COLO829 (cell line): Measurements from ENCODE around the gene URB2.
"Not testable (repeated sequence)": the region's sequence is repeated elsewhere in the genome, so short reads cannot be mapped to it uniquely, and the experiment has no call there.

Experiments used
- DNase-seq: peaks from one replicate; pipeline ENCODE4 v3.0.0; 2012; ENCODE audit warnings: low spot score

The URB2 gene

GRCh38 chr1:229614701-229615100 is 11.3 kb upstream of the URB2 start:
- DNase-seq: no peak

- DNase-seq: no peak
Measured at GRCh38 chr1:229617351-229618100, 8.5 kb upstream of the URB2 start.

GRCh38 chr1:229619002-229619401 is 7.0 kb upstream of the URB2 start:
- DNase-seq: no peak

- no peak for DNase-seq
Measured at GRCh38 chr1:229619614-229620013, 6.4 kb upstream of the URB2 start.

GRCh38 chr1:229620876-229621275 is 5.2 kb upstream of the URB2 start:
- DNase-seq: no peak

GRCh38 chr1:229621663-229622062 is 4.4 kb upstream of the URB2 start:
- DNase-seq: no peak

DNA sequence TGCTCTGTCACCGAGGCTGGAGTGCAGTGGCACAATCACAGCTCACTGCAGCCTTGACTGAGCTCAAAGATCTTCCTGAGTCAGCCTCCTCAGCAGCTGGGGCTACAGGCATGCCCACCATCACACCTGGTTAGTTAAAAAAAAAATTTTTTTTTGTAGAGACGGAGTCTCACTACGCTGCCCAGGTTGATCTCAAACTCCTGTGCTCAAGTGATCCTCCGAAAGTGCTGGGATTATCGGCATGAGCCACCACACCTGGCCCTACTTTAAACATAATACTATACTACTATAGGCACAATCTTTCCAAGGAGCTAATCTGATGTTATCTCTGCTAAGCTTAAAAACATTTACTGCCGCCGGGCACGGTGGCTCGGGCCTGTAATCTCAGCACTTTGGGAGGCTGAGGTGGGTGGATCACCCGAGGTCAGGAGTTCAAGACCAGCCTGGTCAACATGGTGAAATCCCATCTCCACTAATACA is 3.4 kb upstream of the URB2 start:
- not testable (repeated sequence) for DNase-seq

DNA sequence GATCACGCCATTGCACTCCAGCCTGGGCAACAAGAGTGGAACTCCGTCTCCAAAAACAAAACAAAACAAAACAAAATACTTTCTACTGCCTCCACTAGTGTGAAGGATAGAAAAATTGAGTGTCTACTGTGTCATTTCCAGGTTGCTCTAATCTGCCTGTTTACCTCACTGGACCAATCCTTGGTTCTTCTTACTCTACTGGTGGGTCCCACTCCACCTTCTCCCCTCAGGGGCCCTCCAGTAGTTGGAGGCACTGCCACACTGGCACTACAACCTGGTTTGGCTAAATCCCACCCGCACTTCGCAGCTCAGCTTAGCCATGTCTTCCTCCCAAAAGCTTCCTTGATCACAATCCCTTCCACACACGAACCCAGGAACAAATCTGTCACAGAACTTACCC is 2.8 kb upstream of the URB2 start:
- no peak for DNase-seq

- DNase-seq: no peak
Measured at GRCh38 chr1:229623838-229624237, 2.2 kb upstream of the URB2 start.

- DNase-seq: no peak
Measured at GRCh38 chr1:229624521-229625070, 1.5 kb upstream of the URB2 start.

- peak; percentile 63 for DNase-seq
Measured at GRCh38 chr1:229625071-229625914, 754 bp upstream of the URB2 start.

DNA sequence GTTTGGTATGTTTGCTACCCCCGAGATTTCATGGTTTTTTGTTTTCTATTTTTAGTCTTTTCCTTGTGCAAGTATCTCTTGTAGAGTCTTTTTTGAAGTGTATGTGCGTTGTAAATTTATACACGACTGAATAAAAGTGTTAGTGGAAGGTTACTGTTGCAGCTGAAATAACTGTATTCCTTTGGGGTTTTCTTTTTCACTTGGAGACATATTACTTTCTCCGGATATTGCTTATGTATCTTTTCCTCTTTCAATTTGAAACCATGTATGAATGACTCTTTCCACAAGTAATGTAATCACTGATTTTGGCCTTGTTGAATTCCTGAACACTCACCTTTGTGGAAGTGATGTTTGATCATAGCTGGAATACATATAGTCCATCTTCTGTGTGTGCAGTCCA is 956 bp downstream of the URB2 start:
- no peak for DNase-seq

DNA sequence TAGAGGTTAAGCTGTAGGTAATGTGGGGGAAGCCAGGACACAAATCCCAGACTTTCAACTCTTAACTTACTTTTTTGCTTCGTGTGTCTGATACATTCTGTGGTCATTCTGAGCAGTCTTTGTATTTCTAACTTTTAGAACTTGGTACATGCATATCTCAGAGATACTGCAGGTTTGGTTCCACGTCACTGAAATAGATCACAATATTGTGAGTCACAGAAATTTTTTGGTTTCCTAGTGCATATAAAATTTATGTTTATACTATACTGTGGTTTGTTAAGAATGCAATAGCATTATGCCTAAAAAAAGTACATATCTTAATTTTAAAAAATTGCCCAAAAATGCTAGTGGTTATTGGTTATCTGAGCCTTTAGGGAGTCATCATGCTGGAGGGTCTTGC is 3.2 kb downstream of the URB2 start:
- DNase-seq: no peak

DNA sequence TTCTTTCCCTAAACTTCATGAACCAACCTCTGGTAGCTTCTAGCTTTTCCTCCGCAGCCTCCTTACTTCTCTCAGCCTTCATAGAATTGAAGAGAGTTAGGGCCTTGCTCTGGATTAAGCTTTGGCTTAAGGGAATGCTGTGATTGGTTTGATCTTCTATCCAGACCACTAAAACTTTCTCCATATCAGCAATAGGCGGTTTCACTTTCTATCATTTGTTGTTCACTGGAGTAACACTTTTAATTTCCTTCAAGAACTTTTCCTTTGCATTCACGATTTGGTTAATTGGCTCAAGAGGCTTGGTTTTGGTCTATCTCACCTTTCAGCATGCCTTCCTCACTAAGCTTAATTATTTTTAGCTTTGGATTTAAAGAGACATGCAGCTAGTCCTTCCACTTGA is 5.1 kb downstream of the URB2 start:
- no peak for DNase-seq

DNA sequence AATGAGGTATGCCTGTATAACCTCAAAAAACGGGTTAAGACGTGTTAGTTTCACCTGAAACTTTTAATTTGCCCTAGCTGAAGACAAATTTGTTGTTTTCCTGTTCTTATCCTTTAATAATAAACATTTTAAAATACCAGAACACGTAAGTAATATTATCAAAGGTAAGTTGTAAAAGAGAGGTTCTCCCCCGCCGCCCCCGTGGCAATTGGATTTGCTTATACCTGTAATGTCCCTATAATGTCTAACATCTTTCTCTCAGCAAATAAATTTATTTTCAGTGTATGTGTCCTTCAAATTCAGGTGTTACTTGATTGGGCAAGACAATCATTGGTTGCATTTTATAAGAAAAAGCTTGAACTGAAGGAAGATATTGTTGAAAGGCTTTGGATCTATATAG is 5.9 kb downstream of the URB2 start:
- DNase-seq: no peak

- DNase-seq: no peak
Measured at GRCh38 chr1:229636042-229636441, 10.0 kb downstream of the URB2 start.

- DNase-seq: no peak
Measured at GRCh38 chr1:229637746-229638145, 11.7 kb downstream of the URB2 start.

DNA sequence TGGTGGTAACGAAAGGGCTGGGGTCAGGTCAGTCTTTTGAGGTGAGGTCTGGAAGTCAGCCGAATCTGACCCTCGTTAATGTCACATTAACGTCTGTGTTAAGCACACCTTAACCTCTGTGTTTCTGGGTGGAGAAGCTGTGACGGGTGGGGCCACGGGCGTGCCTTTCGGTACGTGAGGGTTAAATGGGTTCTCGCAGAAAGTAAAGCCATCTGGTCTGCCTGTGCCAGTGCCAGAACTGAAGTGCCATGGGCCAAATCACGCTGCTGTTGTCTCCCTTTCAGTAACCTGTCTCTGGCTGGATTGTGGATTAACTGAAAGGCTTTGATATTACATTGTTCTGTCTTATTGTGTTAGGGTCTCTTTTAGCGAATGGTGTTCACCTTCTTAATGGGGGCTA is 14.4 kb downstream of the URB2 start:
- DNase-seq: no peak

DNA sequence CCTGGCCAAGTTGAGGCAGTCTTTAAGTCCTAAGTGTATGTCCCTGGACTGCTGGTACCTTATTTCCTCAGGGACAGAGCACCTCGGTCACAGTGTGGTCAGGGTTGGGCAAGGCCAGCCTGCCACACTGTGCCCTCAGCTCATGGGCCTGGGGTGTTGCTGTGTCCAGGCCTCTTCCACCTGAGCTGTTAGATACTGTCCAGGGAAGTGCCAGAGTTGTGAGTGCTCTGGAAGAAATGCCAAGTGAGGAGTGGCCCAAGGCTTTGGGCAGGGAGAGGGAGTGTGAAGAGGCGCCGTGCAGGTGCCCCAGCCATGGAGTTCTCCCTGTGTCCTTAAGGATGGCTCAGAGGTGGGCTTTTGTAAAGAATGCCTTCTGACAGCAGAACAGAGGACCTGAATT is 15.3 kb downstream of the URB2 start:
- DNase-seq: no peak

DNA sequence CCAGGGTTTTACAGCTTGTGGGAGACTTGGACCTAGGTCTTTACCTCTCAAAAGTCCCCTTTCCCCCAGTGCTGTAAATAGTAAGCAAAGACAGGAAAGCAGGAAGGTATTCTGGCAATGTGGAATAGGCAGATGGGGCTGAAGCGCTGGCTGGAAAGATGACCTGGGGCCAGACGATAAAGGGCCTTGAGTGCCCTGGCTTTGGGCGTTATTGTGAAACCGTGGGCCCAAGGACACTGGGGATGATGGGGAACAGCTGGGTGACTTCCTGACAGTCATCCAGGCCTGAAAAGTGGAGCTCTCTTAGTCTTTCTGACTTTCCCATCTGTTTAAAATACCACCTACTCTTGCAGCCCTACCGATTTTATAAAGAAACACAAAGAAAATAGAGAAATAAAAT is 16.3 kb downstream of the URB2 start:
- DNase-seq: no peak

GRCh38 chr1:229642970-229643369 is 16.9 kb downstream of the URB2 start:
- no peak for DNase-seq

DNA sequence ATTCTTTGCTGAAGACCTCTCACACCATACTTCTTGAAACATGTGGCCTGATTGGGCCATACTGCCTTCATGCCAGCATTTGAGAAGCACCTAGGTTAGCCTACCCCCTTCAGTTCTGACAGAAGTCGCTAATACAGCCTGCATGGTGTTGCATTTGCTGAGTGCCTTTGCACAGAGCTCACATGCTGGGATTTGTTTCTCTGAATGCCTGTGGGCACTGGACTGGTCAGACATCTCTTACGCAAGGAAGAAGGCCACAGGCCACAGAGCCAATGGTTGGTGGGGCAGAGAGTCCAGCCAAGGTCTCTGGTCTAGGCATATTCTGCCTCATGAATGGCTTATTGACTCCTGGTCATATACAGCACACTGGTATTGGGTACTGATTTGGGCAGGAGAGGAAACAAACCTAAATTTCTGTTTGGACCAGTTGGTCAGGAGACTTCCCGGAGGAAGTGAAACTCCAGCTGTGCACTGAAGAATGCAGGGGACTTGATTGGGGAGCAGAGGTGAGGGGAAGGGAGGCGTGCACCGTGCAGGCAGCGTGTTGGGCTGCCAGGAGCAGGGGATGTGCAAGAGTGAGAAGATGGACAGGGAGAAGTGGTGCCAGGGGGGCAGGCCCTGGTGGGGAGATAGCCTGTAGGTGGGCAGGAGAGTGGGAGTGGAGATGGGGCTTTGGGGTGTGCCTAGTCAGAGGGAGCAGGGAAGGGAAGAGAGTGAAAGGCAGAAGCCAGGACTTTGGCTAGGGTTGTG is 18.1 kb downstream of the URB2 start:
- no peak for DNase-seq
